K562 (cell line): ENCODE data around the gene LTB4R2. TPM values are rescaled to one million over a fixed set of nuclear protein-coding genes. Genes with fewer than 3 reads are reported as not detected.
A peak's percentile ranks its signal among the peaks of the same experiment; 100 is the strongest.

Experiments used
- BCOR ChIP-seq: fragments of 450-650 bp; IDR thresholded peaks from 2 replicates; pipeline ENCODE4 v1.6.1; 2016
- KDM1A ChIP-seq, 2 experiments: fragments of 450-650 bp; IDR thresholded peaks; 2 replicates each; pipeline ENCODE4 v1.6.1; 2016; ENCODE audit warnings: mild to moderate bottlenecking in 2 of 2
- RBM25 ChIP-seq: fragments of 200-400 bp; formaldehyde crosslinking; IDR thresholded peaks from 2 replicates; pipeline ENCODE4 v1.6.1; 2018; ENCODE audit warnings: low read length, low read depth, moderate library complexity; ENCODE audit not compliant: severe bottlenecking
- SIN3A ChIP-seq, 2 experiments: fragments of 150-350 bp in 1 of 2; IDR thresholded peaks; 2 replicates each; pipeline ENCODE4 v1.6.1; 2011 to 2016; ENCODE audit warnings: borderline replicate concordance in 2 of 2, low read depth in 2 of 2, low read length in 2 of 2, mild to moderate bottlenecking in 2 of 2, moderate library complexity in 2 of 2; ENCODE audit not compliant: control insufficient read depth in 1 of 2
- polyA plus RNA-seq, 8 experiments: library from polyadenylated mRNA; depleted of rRNA in 4 of 8; stranded (reverse) in 5 of 8; unstranded in 3 of 8; fragments of >200 nt; fragmentation: Nextera tagmentation in 2 of 8; fragmentation: Illumina TruSeq in 1 of 8; extraction: Ambion mirVana in 2 of 8; extraction: Trizol in 1 of 8; gene quantifications; 2 replicates each; pipeline versions ENCODE4 v1.2.1 to v1.2.3, GENCODE V29; 2011 to 2014; ENCODE audit warnings: inconsistent platforms in 1 of 8, missing spikeins in 1 of 8
- total RNA-seq, 7 experiments: library from RNA; depleted of rRNA in 6 of 7; stranded (reverse); fragments of >200 nt in 6 of 7; fragmentation: Illumina TruSeq in 2 of 7; extraction: Trizol in 2 of 7; gene quantifications; 2 replicates each; pipeline versions ENCODE4 v1.2.1 to v1.2.3, GENCODE V29; 2011 to 2021; ENCODE audit warnings: low replicate concordance in 1 of 7
- TF ChIP-seq, protein P1 (sequence below): fragments of 250-450 bp; sonication (Bioruptor Pico); IDR thresholded peaks from 2 replicates; pipeline ENCODE4 v1.5.0; 2021; ENCODE audit warnings: mild to moderate bottlenecking, borderline replicate concordance
- TF ChIP-seq, protein P2 (sequence below): IDR thresholded peaks from 2 replicates; pipeline ENCODE4 v1.6.1; 2014; ENCODE audit warnings: antibody characterized with exemption

LTB4R2 gene
- total and polyA plus RNA-seq, 9 of the 15 experiments (the other 6 are each of a cell fraction or from before 2014, with no cell fraction given): 0.03 to 11.6 (median 2.8) TPM; not detected in 1

DNA sequence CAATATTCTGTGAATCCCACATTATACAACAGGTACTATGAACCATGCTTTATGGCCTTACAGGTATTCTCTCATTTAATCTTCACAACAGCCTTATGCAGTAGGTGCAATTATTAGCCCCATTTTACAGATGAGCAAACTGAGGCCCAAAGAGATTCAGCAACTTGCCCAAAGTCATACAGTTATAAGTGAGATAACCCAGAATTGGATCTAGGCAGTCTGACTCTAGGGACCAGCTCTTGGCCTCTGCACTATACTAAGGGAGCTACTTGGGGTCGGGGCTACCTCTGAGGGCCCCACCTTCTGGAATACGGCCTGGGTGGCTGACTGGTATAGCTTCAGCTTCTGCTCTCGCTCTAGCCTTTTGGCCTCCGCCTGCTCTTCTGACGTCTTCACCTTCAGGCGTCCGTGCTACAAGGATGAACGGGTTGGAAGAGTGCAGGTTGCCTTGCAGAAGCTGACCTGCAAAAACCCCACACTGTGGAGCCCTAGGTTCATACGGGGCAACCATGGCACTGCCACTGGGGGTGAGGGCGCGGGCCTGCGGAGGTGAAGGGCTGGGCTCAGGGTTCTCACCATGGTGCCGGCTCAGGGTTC is 39.3 kb upstream of the LTB4R2 start (continued):
- TF ChIP-seq SIN3A (IDR thresholded peaks at IDR 0.05; ENCODE audit: borderline replicate concordance in 2 of 2, control insufficient read depth in 1 of 2, low read depth in 2 of 2, low read length in 2 of 2): 0 out of 4 replicates have a peak, but pooled peaks of 1 of the 2 experiments have one; percentile 15
- TF ChIP-seq, protein P1, sequence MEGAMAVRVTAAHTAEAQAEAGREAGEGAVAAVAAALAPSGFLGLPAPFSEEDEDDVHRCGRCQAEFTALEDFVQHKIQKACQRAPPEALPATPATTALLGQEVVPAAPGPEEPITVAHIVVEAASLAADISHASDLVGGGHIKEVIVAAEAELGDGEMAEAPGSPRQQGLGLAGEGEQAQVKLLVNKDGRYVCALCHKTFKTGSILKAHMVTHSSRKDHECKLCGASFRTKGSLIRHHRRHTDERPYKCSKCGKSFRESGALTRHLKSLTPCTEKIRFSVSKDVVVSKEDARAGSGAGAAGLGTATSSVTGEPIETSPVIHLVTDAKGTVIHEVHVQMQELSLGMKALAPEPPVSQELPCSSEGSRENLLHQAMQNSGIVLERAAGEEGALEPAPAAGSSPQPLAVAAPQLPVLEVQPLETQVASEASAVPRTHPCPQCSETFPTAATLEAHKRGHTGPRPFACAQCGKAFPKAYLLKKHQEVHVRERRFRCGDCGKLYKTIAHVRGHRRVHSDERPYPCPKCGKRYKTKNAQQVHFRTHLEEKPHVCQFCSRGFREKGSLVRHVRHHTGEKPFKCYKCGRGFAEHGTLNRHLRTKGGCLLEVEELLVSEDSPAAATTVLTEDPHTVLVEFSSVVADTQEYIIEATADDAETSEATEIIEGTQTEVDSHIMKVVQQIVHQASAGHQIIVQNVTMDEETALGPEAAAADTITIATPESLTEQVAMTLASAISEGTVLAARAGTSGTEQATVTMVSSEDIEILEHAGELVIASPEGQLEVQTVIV (CRISPR knock-in tag): no peak
- peak; percentile 80 to 90 for TF ChIP-seq KDM1A (IDR thresholded peaks at IDR 0.05)
- TF ChIP-seq, protein P2, sequence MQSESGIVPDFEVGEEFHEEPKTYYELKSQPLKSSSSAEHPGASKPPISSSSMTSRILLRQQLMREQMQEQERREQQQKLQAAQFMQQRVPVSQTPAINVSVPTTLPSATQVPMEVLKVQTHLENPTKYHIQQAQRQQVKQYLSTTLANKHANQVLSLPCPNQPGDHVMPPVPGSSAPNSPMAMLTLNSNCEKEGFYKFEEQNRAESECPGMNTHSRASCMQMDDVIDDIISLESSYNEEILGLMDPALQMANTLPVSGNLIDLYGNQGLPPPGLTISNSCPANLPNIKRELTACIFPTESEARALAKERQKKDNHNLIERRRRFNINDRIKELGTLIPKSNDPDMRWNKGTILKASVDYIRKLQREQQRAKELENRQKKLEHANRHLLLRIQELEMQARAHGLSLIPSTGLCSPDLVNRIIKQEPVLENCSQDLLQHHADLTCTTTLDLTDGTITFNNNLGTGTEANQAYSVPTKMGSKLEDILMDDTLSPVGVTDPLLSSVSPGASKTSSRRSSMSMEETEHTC: no peak
- TF ChIP-seq RBM25: peak; percentile 99
- peak; percentile 96 for TF ChIP-seq BCOR
- TF ChIP-seq, all 486 proteins: peak for 14
